H9 (cell line): ENCODE results near the gene LAMP1. TPM values are rescaled to one million over a fixed set of nuclear protein-coding genes. Genes with fewer than 3 reads are reported as not detected.

Experiments used
- DNase-seq: peaks from one replicate; pipeline ENCODE4 v3.0.0-alpha.2; 2017
- H2AFZ ChIP-seq: one replicate; pipeline ENCODE4 v1.6.1; 2013; ENCODE audit warnings: mild to moderate bottlenecking, low read length, control low read depth, moderate library complexity
- H2AK5ac ChIP-seq: 2 replicates; pipeline ENCODE4 v1.6.1; 2013; ENCODE audit warnings: low read length, control low read depth, mixed read lengths; ENCODE audit not compliant: insufficient read length
- H2BK120ac ChIP-seq: one replicate; pipeline ENCODE4 v1.6.1; 2013; ENCODE audit warnings: low read depth, mild to moderate bottlenecking, low read length, control low read depth, inconsistent platforms; ENCODE audit not compliant: poor library complexity, severe bottlenecking
- H2BK12ac ChIP-seq: 2 replicates; pipeline ENCODE4 v1.6.1; 2013; ENCODE audit warnings: low read length, control low read depth, mixed read lengths, low read depth; ENCODE audit not compliant: insufficient read length
- H2BK15ac ChIP-seq: 2 replicates; pipeline ENCODE4 v1.6.1; 2013; ENCODE audit warnings: low read depth, low read length, control low read depth
- H2BK20ac ChIP-seq: one replicate; pipeline ENCODE4 v1.6.1; 2013; ENCODE audit warnings: low read depth, mild to moderate bottlenecking, low read length, control low read depth, inconsistent platforms; ENCODE audit not compliant: poor library complexity, severe bottlenecking
- H2BK5ac ChIP-seq: 2 replicates; pipeline ENCODE4 v1.6.1; 2013; ENCODE audit warnings: low read length, control low read depth, mixed read lengths; ENCODE audit not compliant: insufficient read length
- H3K14ac ChIP-seq: 2 replicates; pipeline ENCODE4 v1.6.1; 2013; ENCODE audit warnings: low read length, control low read depth; ENCODE audit not compliant: insufficient read depth
- H3K18ac ChIP-seq: 2 replicates; pipeline ENCODE4 v1.6.1; 2013; ENCODE audit warnings: low read depth, mild to moderate bottlenecking, mixed read lengths, low read length, control low read depth; ENCODE audit not compliant: insufficient read length
- H3K23ac ChIP-seq: 2 replicates; pipeline ENCODE4 v1.6.1; 2013; ENCODE audit warnings: low read length, control low read depth, mixed read lengths, low read depth; ENCODE audit not compliant: insufficient read length
- H3K23me2 ChIP-seq: 2 replicates; pipeline ENCODE4 v1.6.1; 2013; ENCODE audit warnings: low read depth, mild to moderate bottlenecking, mixed read lengths, low read length, control low read depth; ENCODE audit not compliant: insufficient read length, poor library complexity, severe bottlenecking
- H3K27ac ChIP-seq: 2 replicates; pipeline ENCODE4 v1.5.1; 2013; ENCODE audit warnings: low read length, control low read depth, mixed read lengths, low read depth; ENCODE audit not compliant: insufficient read length
- H3K27me3 ChIP-seq: 2 replicates; pipeline ENCODE4 v1.6.1; 2013; ENCODE audit warnings: low read length, control low read depth, inconsistent platforms; ENCODE audit not compliant: insufficient read depth
- H3K4ac ChIP-seq: 2 replicates; pipeline ENCODE4 v1.6.1; 2013; ENCODE audit warnings: low read depth, mild to moderate bottlenecking, control low read depth, inconsistent platforms, low read length, moderate library complexity
- H3K4me1 ChIP-seq: 2 replicates; pipeline ENCODE4 v1.6.1; 2013; ENCODE audit warnings: low read length, control low read depth, inconsistent platforms; ENCODE audit not compliant: insufficient read depth
- H3K4me2 ChIP-seq: 2 replicates; pipeline ENCODE4 v1.6.1; 2013; ENCODE audit warnings: low read length, control low read depth, mixed read lengths; ENCODE audit not compliant: insufficient read length, insufficient read depth
- H3K56ac ChIP-seq: 2 replicates; pipeline ENCODE4 v1.6.1; 2013; ENCODE audit warnings: low read depth, mild to moderate bottlenecking, mixed read lengths, low read length, control low read depth; ENCODE audit not compliant: insufficient read length
- H3K79me1 ChIP-seq: 2 replicates; pipeline ENCODE4 v1.6.1; 2013; ENCODE audit warnings: low read depth, mild to moderate bottlenecking, moderate library complexity, low read length, control low read depth, inconsistent platforms; ENCODE audit not compliant: insufficient read depth, poor library complexity, severe bottlenecking
- H3K79me2 ChIP-seq: 2 replicates; pipeline ENCODE4 v1.6.1; 2013; ENCODE audit warnings: low read length, control low read depth, inconsistent platforms; ENCODE audit not compliant: insufficient read depth
- H3K9ac ChIP-seq: 2 replicates; pipeline ENCODE4 v1.6.1; 2013; ENCODE audit warnings: low read length, control low read depth, mixed read lengths; ENCODE audit not compliant: insufficient read length; ENCODE audit errors: extremely low read depth
- H3K9me3 ChIP-seq: one replicate; pipeline ENCODE4 v1.6.1; 2013; ENCODE audit warnings: low read depth, low read length, inconsistent platforms; ENCODE audit not compliant: control insufficient read depth
- H3T11ph ChIP-seq: one replicate; pipeline ENCODE4 v1.6.1; 2013; ENCODE audit warnings: mild to moderate bottlenecking, low read length, control low read depth, inconsistent platforms
- H4K20me1 ChIP-seq: one replicate; pipeline ENCODE4 v1.6.1; 2013; ENCODE audit not compliant: control insufficient read depth, insufficient read length, insufficient read depth
- H4K5ac ChIP-seq: 2 replicates; pipeline ENCODE4 v1.6.1; 2013; ENCODE audit warnings: low read depth, mild to moderate bottlenecking, mixed read lengths, low read length, control low read depth; ENCODE audit not compliant: insufficient read length
- H4K8ac ChIP-seq: replicated peaks from 2 replicates; pipeline ENCODE4 v1.6.1; 2013; ENCODE audit warnings: low read length, control low read depth, mixed read lengths, low read depth; ENCODE audit not compliant: insufficient read length
- H4K91ac ChIP-seq: 2 replicates; pipeline ENCODE4 v1.6.1; 2013; ENCODE audit warnings: low read depth, mild to moderate bottlenecking, moderate library complexity, mixed read lengths, low read length, control low read depth; ENCODE audit not compliant: insufficient read length
- H3K27ac Mint-ChIP-seq, 3 experiments: 2 replicates in 2 of 3; 3 replicates in 1 of 3; pipeline ENCODE4 v1.8.0; 2020 to 2021; ENCODE audit warnings: mixed read lengths in 3 of 3, mild to moderate bottlenecking in 1 of 3, moderate library complexity in 1 of 3
- H3K27me3 Mint-ChIP-seq: 2 replicates; pipeline ENCODE4 v1.8.0; 2021; ENCODE audit warnings: low read depth, mild to moderate bottlenecking, moderate library complexity, mixed read lengths
- H3K36me3 Mint-ChIP-seq, 3 experiments: 2 replicates in 2 of 3; 3 replicates in 1 of 3; pipeline ENCODE4 v1.8.0; 2020 to 2021; ENCODE audit warnings: low read depth in 3 of 3, mixed read lengths in 3 of 3; ENCODE audit not compliant: insufficient read depth in 1 of 3
- H3K4me1 Mint-ChIP-seq, 2 experiments: 2 replicates each; pipeline ENCODE4 v1.8.0; 2020; ENCODE audit warnings: mixed read lengths in 2 of 2
- H3K4me3 Mint-ChIP-seq, 2 experiments: 2 replicates in 1 of 2; 3 replicates in 1 of 2; pipeline ENCODE4 v1.8.0; 2020 to 2021; ENCODE audit warnings: mild to moderate bottlenecking in 2 of 2, mixed read lengths in 2 of 2, moderate library complexity in 1 of 2
- H3K9me3 Mint-ChIP-seq, 2 experiments: 2 replicates in 1 of 2; 3 replicates in 1 of 2; pipeline ENCODE4 v1.8.0; 2020; ENCODE audit warnings: mild to moderate bottlenecking in 2 of 2, mixed read lengths in 2 of 2, moderate library complexity in 1 of 2
- WGBS: extraction: QIAGEN DNeasy Blood & Tissue Kit; methylation state at CpG from one replicate; pipeline ENCODE4 v1.1.7; 2013; ENCODE audit warnings: missing lambda C conversion rate, low lambda C conversion rate, mixed read lengths; ENCODE audit not compliant: insufficient read length; ENCODE audit errors: extremely low coverage; 5-methylcytosine and 5-hydroxymethylcytosine counted together
- total RNA-seq: library from RNA; stranded (reverse); gene quantifications from 2 replicates; pipeline ENCODE4 v1.2.1, GENCODE V29; 2021
- TF ChIP-seq, protein P1 (sequence below): fragments of 200-600 bp; sonication (generic); conservative IDR thresholded peaks from 3 replicates; pipeline ENCODE4 v1.8.0; 2021; ENCODE audit warnings: antibody characterized with exemption, mild to moderate bottlenecking

Gene LAMP1
- total RNA-seq, 1 experiment from 2014 or later = 131 TPM

DNA sequence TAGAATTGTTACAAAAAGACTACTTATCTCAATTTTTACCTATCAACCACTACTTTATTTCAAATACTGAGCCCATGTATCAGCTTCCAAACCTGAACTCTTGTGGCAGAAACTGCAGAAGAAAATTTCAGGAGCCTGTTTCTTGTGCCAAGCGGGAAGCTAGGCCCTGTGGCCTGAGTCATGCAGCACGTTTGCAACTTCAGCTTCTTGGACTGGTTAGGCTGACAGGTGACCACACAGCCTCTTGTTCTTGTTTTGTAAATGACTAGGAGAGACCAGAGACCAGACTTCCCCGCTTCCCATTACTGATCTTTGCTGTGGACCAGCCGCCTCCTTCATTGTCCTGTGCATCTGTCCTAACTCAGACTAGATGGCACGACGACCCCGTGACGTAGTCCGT, 3.4 kb upstream of the LAMP1 start:
- H2AFZ ChIP-seq = no peak overlapping the region
- no peak overlapping the region for H2BK20ac ChIP-seq
- H3K4me1 ChIP-seq = peaks cover 3% of the 10 kb centered on the region; the same call in 1 of the 2 replicates
- H2BK120ac ChIP-seq = no peak overlapping the region
- no peak overlapping the region for H3K4me3 Mint-ChIP-seq
- H3T11ph ChIP-seq = no peak overlapping the region
- no peak for DNase-seq
- H2BK5ac ChIP-seq = no peak overlapping the region
- no peaks in the 10 kb centered on the region for H4K20me1 ChIP-seq
- no peak overlapping the region for H3K27ac ChIP-seq
- peaks cover 26 to 30% of the 10 kb centered on the region in 2 experiments for H3K4me1 Mint-ChIP-seq
- H2BK12ac ChIP-seq = no peak overlapping the region
- peaks cover 12% of the 10 kb centered on the region for H3K23me2 ChIP-seq
- H3K56ac ChIP-seq = no peak overlapping the region
- no peak overlapping the region for H4K5ac ChIP-seq
- no peak overlapping the region for H3K4ac ChIP-seq
- TF ChIP-seq, protein P1, sequence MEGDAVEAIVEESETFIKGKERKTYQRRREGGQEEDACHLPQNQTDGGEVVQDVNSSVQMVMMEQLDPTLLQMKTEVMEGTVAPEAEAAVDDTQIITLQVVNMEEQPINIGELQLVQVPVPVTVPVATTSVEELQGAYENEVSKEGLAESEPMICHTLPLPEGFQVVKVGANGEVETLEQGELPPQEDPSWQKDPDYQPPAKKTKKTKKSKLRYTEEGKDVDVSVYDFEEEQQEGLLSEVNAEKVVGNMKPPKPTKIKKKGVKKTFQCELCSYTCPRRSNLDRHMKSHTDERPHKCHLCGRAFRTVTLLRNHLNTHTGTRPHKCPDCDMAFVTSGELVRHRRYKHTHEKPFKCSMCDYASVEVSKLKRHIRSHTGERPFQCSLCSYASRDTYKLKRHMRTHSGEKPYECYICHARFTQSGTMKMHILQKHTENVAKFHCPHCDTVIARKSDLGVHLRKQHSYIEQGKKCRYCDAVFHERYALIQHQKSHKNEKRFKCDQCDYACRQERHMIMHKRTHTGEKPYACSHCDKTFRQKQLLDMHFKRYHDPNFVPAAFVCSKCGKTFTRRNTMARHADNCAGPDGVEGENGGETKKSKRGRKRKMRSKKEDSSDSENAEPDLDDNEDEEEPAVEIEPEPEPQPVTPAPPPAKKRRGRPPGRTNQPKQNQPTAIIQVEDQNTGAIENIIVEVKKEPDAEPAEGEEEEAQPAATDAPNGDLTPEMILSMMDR = no peak
- peaks cover under 1% of the 10 kb centered on the region for H3K79me1 ChIP-seq
- no peaks in the 10 kb centered on the region for H3K9me3 ChIP-seq
- no peak overlapping the region for H3K18ac ChIP-seq
- no peak overlapping the region for H3K4me2 ChIP-seq
- no peak overlapping the region for H3K14ac ChIP-seq
- no CpG with 5 or more reads among the region's 9 CpGs for WGBS
- no peak overlapping the region for H2BK15ac ChIP-seq
- peaks cover 2 to 5% of the 10 kb centered on the region in 2 experiments; a peak in 3 of 5 replicates for H3K9me3 Mint-ChIP-seq
- H3K36me3 Mint-ChIP-seq = peaks cover 0 to 1% (median 0%) of the 10 kb centered on the region in 3 experiments; a peak in 2 of 7 replicates
- H3K27ac Mint-ChIP-seq = no peak overlapping the region
- H4K91ac ChIP-seq = no peak overlapping the region
- H3K27me3 ChIP-seq = no peaks in the 10 kb centered on the region; the same call in 1 of the 2 replicates
- H4K8ac ChIP-seq = no peak overlapping the region
- H3K9ac ChIP-seq = no peak overlapping the region
- no peak overlapping the region for H2AK5ac ChIP-seq
- H3K79me2 ChIP-seq = peaks cover 11% of the 10 kb centered on the region; the same call in 1 of the 2 replicates
- no peak overlapping the region for H3K23ac ChIP-seq
- peaks cover 51% of the 10 kb centered on the region for H3K27me3 Mint-ChIP-seq
